Posterior vena cava (tissue), 2 donors: Measurements from ENCODE around the gene DNAI1. TPM values are rescaled to one million over a fixed set of nuclear protein-coding genes. Genes with fewer than 3 reads are reported as not detected.
"Not testable (repeated sequence)": the region's sequence is repeated elsewhere in the genome, so short reads cannot be mapped to it uniquely, and the experiment has no call there.

Experiments
- DNase-seq: peaks from one replicate; pipeline ENCODE4 v3.0.0-alpha.2; 2020; ENCODE audit warnings: low spot score
- intact Hi-C, 2 donors: fragments of 100-400 bp; cut with DNase I; formaldehyde crosslinking; loops; one replicate each; pipeline versions ENCODE4 v1.14.1 to v1.14.2; 2022 to 2023
- total RNA-seq, 2 donors: library from RNA; stranded (reverse); fragmentation: NEBNext Ultra II Directional; extraction: Animal tissue kit (Norgen Biotek cat#: 25700); gene quantifications; one replicate each; pipeline ENCODE4 v1.2.1, GENCODE V29; 2021
- donor health status: DM: yes; HTN: yes; CAD: no.
- donor health status: DM: yes; HTN: yes; CAD: no.

Gene DNAI1
- total RNA-seq, 2 donors from 2014 or later, result not detected

DNA sequence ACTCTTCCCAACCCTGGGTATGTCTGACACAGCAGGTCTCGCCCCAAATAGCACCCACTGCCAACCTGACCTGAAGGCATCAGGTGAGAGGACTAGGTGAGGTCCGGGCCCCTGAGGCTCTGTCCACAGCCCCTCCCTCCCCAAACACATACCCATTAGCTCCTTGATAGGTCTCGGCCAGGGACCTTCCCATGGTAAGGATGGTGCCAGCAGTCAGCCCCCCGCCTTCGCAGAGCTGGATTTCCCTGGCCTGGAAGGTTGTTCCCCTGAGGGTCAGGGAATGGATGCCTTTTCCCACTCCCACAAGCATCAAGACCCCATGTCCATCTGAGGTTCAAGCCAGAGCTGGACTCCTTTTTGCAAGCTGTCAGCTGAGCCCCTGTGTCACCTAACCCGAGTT, 61.5 kb downstream of the DNAI1 start:
- DNase-seq, result no peak
- intact Hi-C loops, result no loop called here

DNA sequence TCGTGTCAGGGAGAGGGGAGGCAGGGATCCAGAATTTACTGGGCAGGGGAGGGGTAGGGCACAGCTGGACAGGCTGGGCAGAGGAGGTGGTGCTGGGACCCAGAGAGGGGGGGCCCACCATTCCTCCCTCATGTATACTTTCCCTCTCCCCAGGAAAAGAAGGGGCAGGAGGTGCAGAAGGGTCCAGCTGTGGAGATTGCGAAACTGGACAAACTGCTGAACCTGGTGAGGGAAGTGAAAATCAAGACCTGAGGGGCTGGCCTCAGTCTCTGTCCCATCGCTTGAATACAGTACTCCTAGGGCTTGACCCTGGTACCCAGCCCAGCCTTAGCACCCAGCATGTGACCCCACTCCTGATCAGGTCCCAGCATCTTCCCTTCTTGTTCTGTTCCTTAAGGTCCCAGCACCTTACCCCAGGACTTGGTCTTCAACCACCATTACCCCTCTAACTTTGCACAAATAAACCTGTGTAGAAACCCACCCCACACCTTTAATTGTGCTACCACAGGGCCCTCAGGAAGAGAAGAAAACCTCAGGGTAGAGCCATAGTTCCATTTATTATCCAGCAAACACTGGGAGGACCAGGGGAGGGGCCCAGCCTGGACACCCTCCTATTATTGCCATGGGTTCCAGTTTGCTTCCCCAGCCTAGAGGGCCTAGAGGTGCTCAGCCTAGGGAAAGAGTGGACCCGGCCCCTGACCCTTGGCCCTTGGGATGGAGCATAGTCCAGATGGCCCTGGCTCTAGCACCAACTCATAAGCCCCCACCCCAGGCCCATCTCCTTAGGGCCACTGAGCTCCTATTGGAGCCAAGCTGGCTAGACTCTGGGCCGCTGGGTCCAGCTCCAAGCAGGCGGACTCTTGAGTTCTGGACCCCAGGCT, 62.1 kb downstream of the DNAI1 start:
- no peak for DNase-seq

DNA sequence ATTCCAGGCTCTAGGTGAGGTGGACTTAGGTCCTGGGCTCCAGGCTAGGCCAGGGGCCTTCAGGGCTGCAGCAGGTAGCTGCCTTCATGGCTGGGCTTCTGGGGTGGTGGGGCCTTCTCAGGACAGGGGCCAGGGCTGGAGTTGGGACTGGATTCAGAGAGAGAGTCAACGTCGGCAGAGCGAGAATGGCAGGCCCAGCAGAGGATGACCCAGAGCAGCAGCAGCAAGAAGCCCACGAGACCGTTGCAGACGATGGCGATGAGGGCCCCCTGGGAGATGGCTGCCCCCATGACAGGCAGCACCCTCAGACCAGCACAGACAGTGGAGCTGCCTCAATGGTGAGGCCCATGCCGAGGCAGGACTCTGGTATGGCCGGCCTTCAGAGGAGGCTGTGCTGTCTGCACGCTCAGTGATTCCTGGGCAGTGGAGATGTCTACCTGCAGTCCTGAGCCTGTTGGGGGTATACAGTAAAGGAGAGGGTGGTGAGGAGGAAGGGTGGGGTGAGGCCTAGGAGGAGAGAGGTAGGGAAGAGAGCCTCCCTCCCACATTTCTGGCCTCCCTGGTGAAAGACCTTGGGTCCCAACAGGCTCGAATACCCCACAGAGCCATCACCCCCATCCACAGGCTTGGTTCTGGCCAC, 62.9 kb downstream of the DNAI1 start:
- intact Hi-C loops, result no loop called here

More for the DNA sequence above, 62.1 kb downstream of the DNAI1 start:
- intact Hi-C loops, result no loop called here

DNA sequence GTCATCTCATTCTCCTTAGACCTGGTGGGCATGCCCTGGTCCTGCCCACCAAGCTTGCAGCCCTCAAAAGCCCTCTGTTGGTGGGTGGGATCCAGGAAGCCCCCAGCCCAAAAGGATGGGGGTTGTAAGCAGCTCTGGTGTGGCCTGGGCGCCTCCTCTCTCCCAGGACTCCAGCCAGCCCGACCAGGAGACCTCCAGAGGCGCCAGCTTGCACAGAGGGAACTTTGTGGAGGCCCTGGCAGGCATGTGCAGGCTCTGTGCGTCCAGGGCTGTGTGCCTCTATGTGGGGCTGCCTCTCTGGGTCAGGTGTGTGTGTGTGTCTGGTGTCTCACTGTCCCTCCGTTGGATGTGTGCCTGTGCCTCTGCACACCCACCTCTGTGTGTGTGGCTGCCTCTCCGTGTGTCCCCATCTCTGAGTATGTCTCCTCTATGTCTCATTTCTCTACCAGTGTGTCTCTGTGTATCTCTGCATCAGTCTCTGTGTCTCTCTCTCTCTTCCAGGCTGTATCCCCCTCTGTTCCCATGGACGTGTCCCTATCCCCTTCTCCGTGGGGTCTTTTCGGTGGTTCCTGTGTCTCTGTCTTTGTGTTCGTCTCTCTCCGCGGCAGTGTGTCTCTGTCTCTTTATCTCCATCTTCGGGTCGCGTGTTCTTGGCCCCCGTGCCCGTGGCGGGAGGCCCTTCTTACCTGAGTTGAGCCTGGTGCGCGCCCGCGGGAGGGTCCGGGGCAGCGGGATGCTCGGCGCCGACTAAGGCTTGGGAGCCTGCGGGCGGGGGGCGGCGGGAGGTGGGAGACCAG, 63.7 kb downstream of the DNAI1 start:
- intact Hi-C loops, result no loop called here

More for the DNA sequence above, 62.9 kb downstream of the DNAI1 start:
- no peak for DNase-seq

DNA sequence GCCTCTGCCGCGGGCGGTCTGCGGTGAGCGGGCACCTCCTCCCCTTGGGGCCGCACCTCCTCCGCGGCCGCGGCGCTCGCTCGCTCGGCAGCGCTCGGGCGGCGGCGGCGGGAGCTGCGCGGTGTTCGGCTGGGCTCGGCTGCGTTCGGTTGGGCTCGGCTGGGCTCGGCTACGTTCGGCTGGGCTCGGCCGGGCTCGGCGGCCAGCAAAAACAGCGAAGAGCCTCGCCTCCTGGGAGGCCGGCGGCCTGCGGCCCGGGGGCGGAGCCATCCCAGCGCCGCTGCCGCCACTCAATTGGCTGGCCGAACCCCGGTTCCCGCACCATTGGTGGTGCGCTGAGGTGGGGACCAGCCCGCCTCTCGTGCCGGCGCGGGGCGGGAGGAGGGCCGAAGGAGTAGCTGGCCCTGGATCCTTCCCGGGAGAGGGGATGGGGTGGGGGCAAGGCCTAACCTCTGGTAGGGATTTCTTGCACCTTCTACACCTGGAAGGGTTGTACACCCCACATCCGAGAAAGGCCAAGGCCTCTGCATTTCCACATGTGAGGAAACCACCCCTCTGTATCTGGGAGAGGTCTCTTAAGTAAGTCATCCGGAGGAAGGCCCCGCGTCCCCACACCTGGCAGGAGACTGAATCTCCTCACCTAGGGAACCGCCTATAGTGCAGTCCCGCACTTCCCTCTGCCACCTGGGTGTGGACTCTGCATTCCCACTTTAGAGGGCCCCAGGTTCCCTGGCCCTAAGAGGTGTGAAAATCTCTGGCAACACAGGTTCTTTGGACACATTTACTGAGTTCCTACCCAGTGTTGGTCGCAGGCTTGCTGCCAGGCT, 64.6 kb downstream of the DNAI1 start, which contains the start of gene ENHO:
ENHO (minus strand) TSS at position 20 of the 827 bp plus-strand sequence. CDS start 1,295 bp downstream, outside the sequence.
- intact Hi-C loops, result no loop called here

More for the DNA sequence above, 63.7 kb downstream of the DNAI1 start:
- no peak for DNase-seq

DNA sequence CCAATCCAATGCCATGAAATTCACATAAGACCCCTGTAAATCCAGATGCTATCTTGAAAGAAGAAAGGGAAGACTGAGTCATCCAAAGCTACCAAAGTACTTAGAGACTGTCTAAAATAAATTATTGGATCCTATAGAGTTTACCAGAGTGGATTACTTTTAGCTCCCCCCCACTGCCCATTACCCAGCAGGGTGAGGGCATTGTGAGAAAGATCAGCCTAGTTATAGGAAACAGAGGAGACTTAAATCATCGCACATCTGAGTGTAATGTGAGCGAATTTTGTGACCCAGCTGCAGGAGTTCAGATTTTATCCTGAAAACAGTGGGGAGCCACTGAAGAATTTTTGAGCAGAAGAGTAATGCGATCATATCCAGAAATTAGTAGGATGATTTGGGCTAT, 65.7 kb downstream of the DNAI1 start:
- DNase-seq, result no peak
- intact Hi-C loops, result no loop called here

More for the DNA sequence above, 64.6 kb downstream of the DNAI1 start, which contains the start of gene ENHO:
- peak; percentile 96 for DNase-seq

DNA sequence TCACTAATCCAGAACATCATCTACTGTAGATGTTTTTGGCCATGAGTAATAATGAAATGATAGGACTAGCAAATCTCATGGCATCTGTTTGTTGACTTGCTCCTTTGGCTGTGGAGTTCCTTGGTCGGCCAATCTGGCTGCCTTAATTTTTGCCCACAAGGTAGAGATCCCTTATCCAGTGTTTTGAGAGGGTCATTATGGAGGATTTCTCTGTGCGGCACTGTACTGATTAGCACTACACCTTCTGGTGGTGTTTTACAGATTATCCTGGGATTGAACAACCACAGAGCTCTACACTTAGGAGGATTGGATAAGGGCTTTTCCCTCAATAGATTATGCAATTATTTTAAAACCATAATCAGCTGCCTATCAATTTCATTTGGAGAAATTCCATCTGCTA, 67.4 kb downstream of the DNAI1 start:
- DNase-seq, result no peak
- intact Hi-C loops, result no loop called here

DNA sequence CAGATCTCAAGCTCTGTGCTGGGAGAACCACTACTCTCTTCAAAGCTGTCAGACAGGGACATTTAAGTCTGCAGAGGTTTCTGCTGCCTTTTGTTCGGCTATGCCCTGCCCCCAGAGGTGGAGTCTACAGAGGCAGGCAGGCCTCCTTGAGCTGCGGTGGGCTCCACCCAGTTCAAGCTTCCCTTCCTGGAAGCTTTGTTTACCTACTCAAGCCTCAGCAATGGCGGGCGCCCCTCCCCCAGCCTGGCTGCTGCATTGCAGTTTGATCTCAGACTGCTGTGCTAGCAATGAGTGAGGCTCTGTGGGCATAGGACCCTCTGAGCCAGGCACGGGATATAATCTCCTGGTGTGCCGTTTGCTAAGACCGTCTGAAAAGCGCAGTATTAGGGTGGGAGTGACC, 73.4 kb downstream of the DNAI1 start:
- intact Hi-C loops, result not testable (repeated sequence)

DNA sequence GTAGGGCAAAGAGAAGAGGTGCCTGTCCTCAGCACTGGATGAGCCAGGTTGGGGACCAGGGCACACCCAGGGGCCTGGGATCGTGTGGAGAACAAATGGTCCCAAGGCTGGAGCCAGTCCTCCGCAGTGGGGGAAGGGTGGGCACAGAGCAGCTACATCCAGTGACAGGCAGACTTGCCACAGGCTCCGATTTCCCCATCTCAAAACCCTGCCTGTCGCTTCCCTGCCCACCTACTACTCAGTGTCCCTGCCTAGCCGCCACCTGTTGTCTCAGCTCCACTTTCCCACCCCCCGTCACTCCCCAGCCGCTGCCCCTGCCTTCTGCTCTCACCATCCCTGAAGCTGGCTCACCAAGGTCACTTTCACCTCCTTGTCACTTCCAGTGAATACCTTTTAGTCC, 78.1 kb downstream of the DNAI1 start:
- DNase-seq, result no peak
- intact Hi-C loops, result no loop called here

More for the DNA sequence above, 73.4 kb downstream of the DNAI1 start:
- DNase-seq, result not testable (repeated sequence)

DNA sequence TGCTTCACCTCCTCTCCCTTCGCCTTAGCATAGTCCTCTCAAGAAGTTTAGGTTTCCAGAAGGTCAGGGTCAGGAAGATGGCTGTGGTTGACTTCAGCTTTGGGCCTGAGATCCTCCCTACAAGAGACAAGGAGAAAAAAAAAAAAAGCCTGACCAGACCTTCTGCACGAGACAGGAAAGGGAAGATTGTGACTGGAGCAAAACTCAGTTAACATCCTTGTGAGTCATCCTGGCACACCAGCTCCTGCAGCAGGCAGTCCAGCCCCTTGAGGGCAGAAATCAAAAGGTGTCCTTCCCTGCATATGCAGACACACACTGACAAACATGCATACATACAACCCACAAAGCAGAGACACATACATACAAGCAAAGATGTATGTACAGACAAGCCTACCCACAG, 82.2 kb downstream of the DNAI1 start:
- intact Hi-C loops, result loop anchor here (2.0 to 10.0 kb wide), 3 partner anchors 46 to 136 kb away; no protein-coding TSS in a partner anchor
- no peak for DNase-seq

DNA sequence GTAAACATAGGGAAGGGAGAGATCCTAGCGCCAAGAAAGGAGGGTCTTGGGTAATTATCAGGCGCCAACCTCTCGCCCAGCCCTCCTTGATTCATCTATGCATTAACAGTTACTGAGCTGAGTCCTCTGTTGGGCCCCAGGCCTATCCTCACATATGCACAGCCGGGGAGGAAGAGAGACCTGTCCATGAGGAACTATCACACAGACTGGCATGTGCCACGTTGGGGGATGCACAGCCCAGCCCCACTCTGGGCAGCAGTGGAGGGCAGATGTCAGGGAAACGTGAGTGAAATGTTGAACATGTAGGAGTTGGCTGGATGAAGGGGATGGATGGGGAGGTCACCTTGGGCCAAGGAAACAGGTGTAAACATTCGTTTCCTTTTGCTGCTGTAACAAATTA, 82.9 kb downstream of the DNAI1 start:
- intact Hi-C loops, result loop anchor here (2.0 to 10.0 kb wide), 3 partner anchors 47 to 137 kb away; no protein-coding TSS in a partner anchor
- DNase-seq, result peak; percentile 32

DNA sequence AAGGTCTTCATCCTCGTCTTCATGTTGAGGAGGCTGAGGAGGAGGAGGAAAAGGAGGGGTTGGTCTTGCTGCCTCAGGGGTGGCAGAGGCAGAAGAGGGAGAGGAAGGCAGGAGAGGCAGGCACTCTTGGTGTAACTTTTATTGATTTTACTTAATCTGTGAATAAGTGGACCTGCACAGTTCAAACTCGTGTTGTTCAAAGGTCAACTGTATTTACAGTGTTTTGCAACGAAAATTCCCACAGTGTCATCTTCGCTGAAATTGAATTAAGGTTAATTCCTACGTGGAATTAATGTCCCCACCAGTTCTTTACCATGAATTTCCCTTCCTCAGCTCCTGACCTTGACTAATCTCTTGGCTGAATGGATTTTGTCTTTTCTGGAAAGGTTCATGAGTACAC, 85.4 kb downstream of the DNAI1 start:
- intact Hi-C loops, result loop anchor here in 1 of 2 donors (10.0 kb wide), 2 partner anchors 49 to 139 kb away; no protein-coding TSS in a partner anchor
- DNase-seq, result no peak

DNA sequence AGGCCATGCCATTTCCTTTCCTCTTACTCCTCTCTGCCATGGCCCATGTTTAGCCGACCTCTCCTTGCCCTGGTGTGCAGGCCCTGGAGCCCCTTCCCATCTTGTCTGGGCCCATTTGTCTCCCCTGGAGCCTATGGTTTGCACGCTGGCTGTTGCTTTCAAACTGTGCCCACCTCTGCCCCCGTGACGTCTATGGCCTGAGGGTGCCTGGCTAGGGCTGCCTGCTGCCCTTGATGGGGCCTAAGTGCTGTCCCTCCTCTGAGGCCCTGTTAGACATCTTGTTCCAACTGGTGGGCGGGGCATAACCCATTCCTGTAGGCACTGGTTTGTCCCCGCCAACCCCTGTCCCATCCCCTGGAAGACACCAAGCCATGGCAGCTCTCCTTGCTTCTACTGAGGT, 86.9 kb downstream of the DNAI1 start:
- peak; percentile 54 for DNase-seq
- intact Hi-C loops, result loop anchor here (5.0 to 10.0 kb wide), 4 partner anchors 47 to 141 kb away; no protein-coding TSS in a partner anchor

DNA sequence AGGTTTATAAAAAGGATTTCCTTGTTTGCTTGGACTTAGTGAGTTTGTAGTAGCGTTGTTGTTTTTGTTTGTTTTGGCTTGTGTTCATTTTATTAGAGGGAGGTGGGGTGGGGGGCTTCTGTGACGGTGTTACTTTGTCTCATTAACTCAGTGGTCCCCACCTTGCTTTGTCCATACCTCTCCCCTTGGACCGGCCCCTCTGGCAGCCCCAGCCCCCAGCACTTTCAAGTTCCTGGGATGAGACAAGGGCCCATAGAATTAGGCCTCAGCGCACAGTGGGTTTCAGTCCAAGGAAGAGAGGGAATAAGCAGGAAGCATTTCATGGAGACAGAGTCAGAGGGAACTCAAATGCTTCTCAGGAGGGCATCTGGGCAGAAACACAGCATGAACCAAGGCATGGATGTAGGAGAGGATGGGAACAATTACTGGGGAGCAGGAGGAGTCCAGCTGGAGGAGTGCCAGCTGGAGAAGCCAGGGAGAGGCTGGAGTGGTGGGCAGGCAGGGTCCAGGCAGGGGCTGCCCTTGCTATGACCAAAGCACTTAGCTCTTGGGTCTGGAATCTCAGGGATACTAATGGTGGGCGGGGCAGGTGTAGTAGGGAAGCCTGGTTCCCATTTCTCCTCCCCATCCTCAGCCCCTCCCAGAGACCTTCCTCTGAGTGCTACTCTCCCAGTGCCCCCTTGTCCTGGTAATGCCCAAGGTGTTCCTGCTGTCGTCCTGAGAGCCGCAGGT, 87.7 kb downstream of the DNAI1 start:
- intact Hi-C loops, result loop anchor here (2.0 to 10.0 kb wide), 5 partner anchors 46 to 141 kb away; no protein-coding TSS in a partner anchor

DNA sequence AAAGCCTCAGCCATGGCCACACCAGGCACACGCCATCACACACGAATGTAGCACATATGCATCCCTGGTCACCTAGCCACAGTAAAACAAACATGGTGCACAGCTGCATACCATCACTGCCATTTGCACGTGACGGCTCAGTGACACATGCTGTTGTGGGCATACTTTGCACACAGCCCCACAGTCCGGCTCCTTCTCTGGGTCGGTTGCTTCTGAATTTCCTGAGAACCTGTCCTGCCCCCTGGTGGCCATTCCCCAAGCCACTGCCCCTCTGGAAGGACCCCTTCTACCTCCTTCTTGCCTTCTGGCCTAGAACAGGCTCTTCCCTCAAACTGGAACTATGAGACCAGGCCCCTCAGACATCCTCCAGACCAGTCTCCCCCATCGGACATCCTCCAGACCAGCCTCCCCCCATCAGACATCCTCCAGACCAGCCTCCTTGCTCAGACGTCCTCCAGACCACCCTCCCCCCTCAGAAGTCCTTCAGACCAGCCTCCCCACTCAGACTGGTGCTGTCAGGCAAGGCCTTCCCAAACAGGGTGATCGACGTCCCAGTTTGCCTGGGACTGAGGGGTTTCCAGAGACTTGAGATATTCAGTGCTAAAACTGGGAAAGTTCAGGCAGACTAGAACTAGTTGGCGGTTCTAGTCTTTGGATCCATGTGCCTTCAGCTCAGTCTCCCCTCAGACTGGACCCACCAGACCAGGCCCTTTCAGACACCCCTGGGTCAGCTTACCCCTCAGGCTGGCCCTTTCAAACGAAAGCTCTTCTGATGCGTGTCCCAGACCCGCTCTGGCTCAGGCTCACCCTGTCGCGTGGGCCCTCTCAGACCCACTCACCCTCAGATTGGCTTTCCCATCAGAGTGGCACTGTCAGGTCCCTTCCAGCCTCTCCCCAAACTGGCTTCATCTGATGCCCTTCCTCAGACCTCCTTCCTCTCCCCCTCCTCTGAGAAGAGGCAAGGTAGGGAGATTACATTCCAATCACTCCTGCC, 88.5 kb downstream of the DNAI1 start:
- intact Hi-C loops, result loop anchor here (2.0 to 10.0 kb wide), 5 partner anchors 45 to 142 kb away; no protein-coding TSS in a partner anchor
- DNase-seq, result peak; percentile 89

More for the DNA sequence above, 87.7 kb downstream of the DNAI1 start:
- peak; percentile 44 for DNase-seq

DNA sequence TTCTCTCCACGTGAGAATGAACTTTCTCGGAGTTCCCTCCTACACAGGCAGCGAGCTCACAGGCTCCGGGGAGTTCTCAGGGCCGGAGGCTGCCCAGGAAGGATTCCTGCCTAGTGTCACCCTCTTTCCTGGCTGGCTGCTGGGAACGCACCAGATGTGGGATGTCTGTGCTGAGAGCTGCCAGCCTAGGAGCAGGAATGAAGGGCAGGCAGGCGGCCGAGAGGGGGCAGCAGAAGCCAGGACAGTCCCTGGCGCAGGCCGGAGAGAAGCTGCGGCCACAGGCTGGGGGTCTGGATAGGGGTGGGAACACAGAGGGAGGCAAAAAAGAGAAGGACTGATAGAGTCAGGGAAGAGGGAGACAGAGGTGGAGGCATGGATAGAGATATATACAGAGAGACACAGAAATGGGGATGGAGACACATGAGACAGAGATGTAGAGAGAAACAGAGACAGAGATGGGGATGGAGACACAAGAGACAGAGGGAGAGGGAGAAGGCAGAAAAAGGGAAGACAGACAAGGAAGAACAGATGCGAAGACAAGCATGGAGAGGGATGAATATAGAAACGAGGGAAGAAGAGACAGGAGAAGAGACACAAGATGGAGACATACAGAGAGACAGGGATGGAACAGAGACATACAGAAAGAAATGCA, 89.5 kb downstream of the DNAI1 start:
- intact Hi-C loops, result loop anchor here (2.0 to 10.0 kb wide), 5 partner anchors 44 to 143 kb away; no protein-coding TSS in a partner anchor

More for the DNA sequence above, 89.5 kb downstream of the DNAI1 start:
- DNase-seq, result peak; percentile 93
